ENCODE results near the gene LOC101059915.
"Not testable (repeated sequence)": the region's sequence is repeated elsewhere in the genome, so short reads cannot be mapped to it uniquely, and the experiment has no call there.

The LOC101059915 gene

GRCh38 chrX:71657267-71657666, 10.1 kb upstream of the LOC101059915 start:
- intact Hi-C loops (cut with DNase I) = no loop called here
- Histone ChIP-seq H3K4me1 (ENCODE audit: control insufficient read depth in 1 of 2, insufficient read depth in 2 of 2, low read length in 2 of 2) (no peaks in the 10 kb centered on the region), H3K27me3 (ENCODE audit: control insufficient read depth in 1 of 2, insufficient read depth in 2 of 2, low read length in 1 of 2) (no peaks in the 10 kb centered on the region), H3K36me3 (ENCODE audit: control insufficient read depth in 1 of 2, insufficient read depth in 2 of 2, low read length in 1 of 2) (no peaks in the 10 kb centered on the region), H3K9me3 (ENCODE audit: control insufficient read depth, low read length) (no peaks in the 10 kb centered on the region), H3K4me3 (ENCODE audit: low read length in 2 of 2) (no peak overlapping the region), H3K27ac (ENCODE audit: low read depth in 1 of 2, low read length in 2 of 2) (no peak overlapping the region)
- WGBS, 2 donors = 80 to 91% methylated on average over 4 of the region's 4 CpGs
- ATAC-seq (ENCODE audit: low FRiP score) = no peak
- no peak for DNase-seq

GRCh38 chrX:71659342-71659741, 8.0 kb upstream of the LOC101059915 start:
- no peaks in the 10 kb centered on the region for H3K27me3 ChIP-seq (ENCODE audit: control insufficient read depth in 1 of 2, insufficient read depth in 2 of 2, low read length in 1 of 2)
- no peak overlapping the region for H3K4me3 ChIP-seq (ENCODE audit: low read length in 2 of 2)
- DNase-seq = no peak
- intact Hi-C loops (cut with DNase I) = no loop called here
- H3K9me3 ChIP-seq (ENCODE audit: control insufficient read depth, low read length) = no peaks in the 10 kb centered on the region
- no peaks in the 10 kb centered on the region for H3K36me3 ChIP-seq (ENCODE audit: control insufficient read depth in 1 of 2, insufficient read depth in 2 of 2, low read length in 1 of 2)
- H3K4me1 ChIP-seq (ENCODE audit: control insufficient read depth in 1 of 2, insufficient read depth in 2 of 2, low read length in 2 of 2) = no peaks in the 10 kb centered on the region
- WGBS, 2 donors = 54 to 68% methylated on average over 3 of the region's 3 CpGs
- ATAC-seq (ENCODE audit: low FRiP score) = no peak
- no peak overlapping the region for H3K27ac ChIP-seq (ENCODE audit: low read depth in 1 of 2, low read length in 2 of 2)

GRCh38 chrX:71659959-71660358, 7.4 kb upstream of the LOC101059915 start:
- ATAC-seq (ENCODE audit: low FRiP score) (no peak), DNase-seq (no peak)
- H3K4me1 ChIP-seq (ENCODE audit: control insufficient read depth in 1 of 2, insufficient read depth in 2 of 2, low read length in 2 of 2) = no peaks in the 10 kb centered on the region
- H3K27ac ChIP-seq (ENCODE audit: low read depth in 1 of 2, low read length in 2 of 2) = no peak overlapping the region
- intact Hi-C loops (cut with DNase I) = no loop called here
- no peak overlapping the region for H3K4me3 ChIP-seq (ENCODE audit: low read length in 2 of 2)
- 88 to 93% methylated on average over 6 of the region's 6 CpGs for WGBS, 2 donors
- H3K27me3 ChIP-seq (ENCODE audit: control insufficient read depth in 1 of 2, insufficient read depth in 2 of 2, low read length in 1 of 2) = no peaks in the 10 kb centered on the region
- no peaks in the 10 kb centered on the region for H3K9me3 ChIP-seq (ENCODE audit: control insufficient read depth, low read length)
- H3K36me3 ChIP-seq (ENCODE audit: control insufficient read depth in 1 of 2, insufficient read depth in 2 of 2, low read length in 1 of 2) = no peaks in the 10 kb centered on the region

DNA sequence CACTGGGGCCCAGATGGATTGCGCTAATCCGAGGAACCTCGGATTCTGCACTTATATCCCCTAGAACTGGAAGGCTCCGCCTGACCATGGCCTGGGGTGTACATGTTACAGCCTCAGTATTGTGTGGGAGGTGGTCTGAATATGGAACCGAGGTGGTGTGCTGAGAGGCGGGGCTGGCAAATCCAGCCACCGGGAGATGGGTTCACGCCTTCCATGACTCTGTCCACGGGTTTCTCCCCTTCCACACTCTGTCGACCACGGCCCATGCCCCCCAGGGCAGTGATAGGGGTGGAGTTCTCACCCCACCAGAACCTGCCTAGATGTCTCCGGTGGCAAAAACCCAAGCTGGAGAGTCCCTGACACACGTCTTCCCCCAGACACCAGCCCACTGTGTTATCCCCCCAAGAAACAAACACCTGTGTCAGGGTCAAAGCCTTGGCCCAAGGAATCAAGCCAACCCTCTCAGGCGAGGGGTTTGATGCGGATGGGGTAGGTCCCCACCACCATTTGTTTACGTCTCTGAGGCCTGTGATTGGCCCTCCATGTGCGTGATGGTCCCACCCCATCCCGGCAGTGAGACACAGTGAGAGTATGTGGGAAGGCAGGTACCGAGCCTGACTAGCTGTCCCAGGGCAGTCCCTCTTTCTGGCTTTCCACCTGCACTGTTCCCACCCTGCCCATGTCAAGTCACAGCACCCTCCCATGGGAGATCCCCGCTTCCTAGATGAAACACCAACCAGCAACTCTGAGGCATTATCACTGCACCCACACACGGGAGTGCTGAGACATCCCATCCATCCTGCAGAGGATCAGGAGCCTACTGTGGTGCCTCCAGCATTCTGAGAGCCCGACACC, 6.6 kb upstream of the LOC101059915 start:
- 80 to 91% methylated on average over 21 to 22 of the region's 22 CpGs for WGBS, 2 donors
- no peak overlapping the region for H3K27ac ChIP-seq (ENCODE audit: low read depth in 1 of 2, low read length in 2 of 2)
- H3K36me3 ChIP-seq (ENCODE audit: control insufficient read depth in 1 of 2, insufficient read depth in 2 of 2, low read length in 1 of 2) = no peaks in the 10 kb centered on the region
- H3K4me3 ChIP-seq (ENCODE audit: low read length in 2 of 2) = no peak overlapping the region
- H3K9me3 ChIP-seq (ENCODE audit: control insufficient read depth, low read length) = no peaks in the 10 kb centered on the region
- intact Hi-C loops (cut with DNase I) = no loop called here
- ATAC-seq (ENCODE audit: low FRiP score) = no peak
- H3K4me1 ChIP-seq (ENCODE audit: control insufficient read depth in 1 of 2, insufficient read depth in 2 of 2, low read length in 2 of 2) = no peaks in the 10 kb centered on the region
- DNase-seq = no peak
- no peaks in the 10 kb centered on the region for H3K27me3 ChIP-seq (ENCODE audit: control insufficient read depth in 1 of 2, insufficient read depth in 2 of 2, low read length in 1 of 2)

DNA sequence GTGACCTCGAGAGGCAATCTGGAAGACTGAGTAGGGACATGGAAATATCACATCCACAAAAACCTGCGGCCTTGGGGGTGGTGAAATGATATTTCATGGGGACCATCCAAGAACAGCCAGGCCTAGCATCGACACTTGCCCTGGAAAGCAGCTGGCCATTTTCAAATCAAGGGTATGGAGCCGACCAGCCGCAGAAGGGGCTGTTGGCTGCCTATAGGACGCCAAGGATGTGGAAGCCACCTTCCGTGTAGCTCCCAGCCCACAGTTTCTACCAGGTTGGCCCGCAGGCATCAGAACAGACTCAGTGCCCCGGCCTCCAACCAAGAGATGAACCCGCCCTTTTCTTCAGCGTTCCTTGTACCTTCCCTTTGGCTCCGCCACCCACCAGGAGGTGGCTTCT, 5.4 kb upstream of the LOC101059915 start:
- 75 to 87% methylated on average over 12 of the region's 12 CpGs for WGBS, 2 donors
- Histone ChIP-seq H3K36me3 (ENCODE audit: control insufficient read depth in 1 of 2, insufficient read depth in 2 of 2, low read length in 1 of 2) (no peaks in the 10 kb centered on the region), H3K27me3 (ENCODE audit: control insufficient read depth in 1 of 2, insufficient read depth in 2 of 2, low read length in 1 of 2) (no peaks in the 10 kb centered on the region), H3K4me3 (ENCODE audit: low read length in 2 of 2) (no peak overlapping the region), H3K27ac (ENCODE audit: low read depth in 1 of 2, low read length in 2 of 2) (no peak overlapping the region), H3K9me3 (ENCODE audit: control insufficient read depth, low read length) (no peaks in the 10 kb centered on the region), H3K4me1 (ENCODE audit: control insufficient read depth in 1 of 2, insufficient read depth in 2 of 2, low read length in 2 of 2) (no peaks in the 10 kb centered on the region)
- DNase-seq (no peak), ATAC-seq (ENCODE audit: low FRiP score) (no peak)
- intact Hi-C loops (cut with DNase I) = no loop called here

- ATAC-seq (ENCODE audit: low FRiP score); H3K36me3 ChIP-seq (ENCODE audit: control insufficient read depth in 1 of 2, insufficient read depth in 2 of 2, low read length in 1 of 2); H3K9me3 ChIP-seq (ENCODE audit: control insufficient read depth, low read length); H3K27me3 ChIP-seq (ENCODE audit: control insufficient read depth in 1 of 2, insufficient read depth in 2 of 2, low read length in 1 of 2); DNase-seq; H3K27ac ChIP-seq (ENCODE audit: low read depth in 1 of 2, low read length in 2 of 2); H3K4me1 ChIP-seq (ENCODE audit: control insufficient read depth in 1 of 2, insufficient read depth in 2 of 2, low read length in 2 of 2); intact Hi-C loops (cut with DNase I); H3K4me3 ChIP-seq (ENCODE audit: low read length in 2 of 2): not testable (repeated sequence)
- 79 to 87% methylated on average over 11 of the region's 11 CpGs for WGBS, 2 donors
Observed at GRCh38 chrX:71662654-71663053, 4.7 kb upstream of the LOC101059915 start.

DNA sequence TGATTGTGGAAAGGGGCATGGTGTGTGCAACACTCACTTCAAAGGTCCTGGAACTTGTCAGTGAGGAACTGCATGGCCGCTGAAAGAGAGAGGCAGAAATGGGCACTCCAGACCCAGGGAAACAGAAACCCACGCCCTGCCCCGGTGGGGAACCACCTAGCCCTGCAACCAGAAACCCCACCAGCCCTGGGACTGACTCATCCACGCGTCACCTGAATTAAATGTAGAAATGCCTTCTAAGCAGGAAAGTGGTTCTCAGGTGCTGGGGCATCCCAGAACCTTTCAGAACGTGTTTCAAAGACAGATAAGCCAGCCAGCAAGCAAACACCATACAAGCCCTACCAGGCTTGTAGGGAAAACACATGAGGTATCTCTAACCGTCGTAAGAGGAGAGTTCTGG, 4.1 kb upstream of the LOC101059915 start:
- 82 to 83% methylated on average over 8 of the region's 8 CpGs for WGBS, 2 donors
- H3K4me3 ChIP-seq (ENCODE audit: low read length in 2 of 2); H3K27me3 ChIP-seq (ENCODE audit: control insufficient read depth in 1 of 2, insufficient read depth in 2 of 2, low read length in 1 of 2); H3K9me3 ChIP-seq (ENCODE audit: control insufficient read depth, low read length); DNase-seq; ATAC-seq (ENCODE audit: low FRiP score); H3K27ac ChIP-seq (ENCODE audit: low read depth in 1 of 2, low read length in 2 of 2); H3K4me1 ChIP-seq (ENCODE audit: control insufficient read depth in 1 of 2, insufficient read depth in 2 of 2, low read length in 2 of 2); intact Hi-C loops (cut with DNase I); H3K36me3 ChIP-seq (ENCODE audit: control insufficient read depth in 1 of 2, insufficient read depth in 2 of 2, low read length in 1 of 2): not testable (repeated sequence)

DNA sequence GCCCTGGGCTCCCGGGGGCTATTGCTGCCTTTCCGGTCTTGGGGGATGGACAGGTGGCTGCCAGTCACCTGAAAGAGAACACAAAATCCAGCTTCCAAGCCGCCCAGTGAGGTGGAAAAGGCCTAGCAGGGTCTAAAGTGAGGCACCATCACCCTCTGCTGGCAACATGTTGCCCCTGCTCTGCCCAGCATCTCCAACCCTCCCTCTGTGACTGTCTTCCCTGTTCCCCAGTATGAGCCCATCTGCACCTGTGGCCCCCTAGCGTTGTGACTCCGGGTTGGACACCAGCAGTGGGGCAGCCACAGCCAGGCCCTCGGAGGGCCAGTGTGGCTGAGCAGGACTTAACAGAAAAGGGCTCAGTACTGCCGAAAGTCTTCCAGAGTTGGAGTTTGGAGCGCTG, 3.1 kb upstream of the LOC101059915 start:
- DNase-seq; H3K27me3 ChIP-seq (ENCODE audit: control insufficient read depth in 1 of 2, insufficient read depth in 2 of 2, low read length in 1 of 2); H3K4me3 ChIP-seq (ENCODE audit: low read length in 2 of 2); H3K4me1 ChIP-seq (ENCODE audit: control insufficient read depth in 1 of 2, insufficient read depth in 2 of 2, low read length in 2 of 2); ATAC-seq (ENCODE audit: low FRiP score); H3K36me3 ChIP-seq (ENCODE audit: control insufficient read depth in 1 of 2, insufficient read depth in 2 of 2, low read length in 1 of 2); H3K9me3 ChIP-seq (ENCODE audit: control insufficient read depth, low read length); H3K27ac ChIP-seq (ENCODE audit: low read depth in 1 of 2, low read length in 2 of 2); intact Hi-C loops (cut with DNase I): not testable (repeated sequence)
- WGBS, 2 donors = 62% methylated on average over 8 of the region's 8 CpGs

DNA sequence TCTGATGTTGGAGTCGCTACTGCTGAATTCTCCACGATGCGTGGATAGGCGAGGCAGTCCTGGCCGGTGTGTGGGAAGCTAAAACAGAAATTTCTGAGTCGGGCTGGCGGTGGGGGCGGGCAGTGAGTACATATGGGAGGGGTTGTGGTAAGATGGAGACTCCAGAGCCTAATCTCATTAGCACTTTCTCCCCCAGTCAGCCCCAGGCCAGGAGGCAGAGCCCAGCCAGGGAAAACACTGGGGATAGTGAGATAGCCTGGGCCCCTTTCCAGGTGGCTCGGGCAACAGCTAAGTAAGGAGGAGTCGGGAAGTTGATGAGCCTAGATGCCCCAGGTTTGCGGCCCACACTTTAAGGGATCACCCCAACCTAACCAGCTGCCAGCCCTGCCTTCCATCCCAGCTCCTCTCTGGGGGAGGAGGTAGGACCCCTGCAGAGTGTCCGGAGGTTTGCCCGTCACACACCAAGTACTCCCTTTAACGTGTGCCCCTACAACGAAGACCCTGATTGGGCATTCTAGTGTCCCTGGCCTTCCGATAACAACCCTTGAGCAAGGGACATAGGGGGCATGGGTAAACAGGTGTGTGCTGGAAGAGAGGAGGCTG, 2.4 kb upstream of the LOC101059915 start:
- DNase-seq (no peak), ATAC-seq (ENCODE audit: low FRiP score) (no peak)
- H3K4me1 ChIP-seq (ENCODE audit: control insufficient read depth in 1 of 2, insufficient read depth in 2 of 2, low read length in 2 of 2) = no peaks in the 10 kb centered on the region
- H3K4me3 ChIP-seq (ENCODE audit: low read length in 2 of 2) = no peak overlapping the region
- intact Hi-C loops (cut with DNase I) = no loop called here
- H3K36me3 ChIP-seq (ENCODE audit: control insufficient read depth in 1 of 2, insufficient read depth in 2 of 2, low read length in 1 of 2) = no peaks in the 10 kb centered on the region
- H3K27me3 ChIP-seq (ENCODE audit: control insufficient read depth in 1 of 2, insufficient read depth in 2 of 2, low read length in 1 of 2) = no peaks in the 10 kb centered on the region
- 53 to 56% methylated on average over 16 of the region's 16 CpGs for WGBS, 2 donors
- H3K9me3 ChIP-seq (ENCODE audit: control insufficient read depth, low read length) = no peaks in the 10 kb centered on the region
- H3K27ac ChIP-seq (ENCODE audit: low read depth in 1 of 2, low read length in 2 of 2) = no peak overlapping the region

Measured in aorta (tissue), 5 donors.